ENCODE data around the gene CDH16.

CDH16 gene

DNA sequence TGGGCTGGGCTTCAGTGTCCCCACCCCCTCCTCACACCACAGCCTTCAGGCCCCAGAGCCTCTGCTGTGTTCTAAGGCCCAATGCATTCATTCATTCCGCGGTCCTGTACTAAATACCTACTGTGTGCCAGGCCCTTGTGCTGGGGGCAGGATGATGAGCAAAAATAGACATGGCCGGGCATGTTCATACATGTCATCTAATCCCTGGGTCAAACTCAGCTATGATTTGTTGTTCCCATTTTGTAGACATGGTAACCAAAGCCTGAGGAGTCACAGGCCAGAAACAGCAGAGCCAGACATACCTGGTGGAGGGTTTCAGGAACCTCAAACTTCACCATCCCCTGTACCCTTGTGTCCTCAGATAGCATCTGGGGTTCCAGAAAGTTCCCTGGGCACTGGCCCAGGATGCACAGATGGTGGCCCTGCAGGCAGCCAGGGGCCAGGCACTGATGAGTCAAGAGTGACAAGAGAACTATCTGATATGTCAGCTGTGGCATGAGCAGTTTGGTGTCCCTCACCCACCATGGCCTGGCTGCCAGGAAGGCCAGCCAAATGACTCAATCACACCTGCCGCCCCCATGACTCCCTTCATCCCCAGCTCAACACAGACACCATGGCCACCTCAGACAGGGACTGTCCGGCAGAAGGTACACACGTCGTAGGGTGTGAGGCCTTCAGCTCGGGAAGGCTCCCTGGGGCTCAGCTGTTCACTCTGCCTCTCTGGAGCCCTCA lies 9.4 kb upstream of the CDH16 start:
- DNase-seq (ENCODE audit: low read depth in 2 of 2): no peak

- DNase-seq (ENCODE audit: low read depth in 2 of 2): no peak
Measured at GRCh38 chr16:66926961-66927436, 8.3 kb upstream of the CDH16 start.

DNA sequence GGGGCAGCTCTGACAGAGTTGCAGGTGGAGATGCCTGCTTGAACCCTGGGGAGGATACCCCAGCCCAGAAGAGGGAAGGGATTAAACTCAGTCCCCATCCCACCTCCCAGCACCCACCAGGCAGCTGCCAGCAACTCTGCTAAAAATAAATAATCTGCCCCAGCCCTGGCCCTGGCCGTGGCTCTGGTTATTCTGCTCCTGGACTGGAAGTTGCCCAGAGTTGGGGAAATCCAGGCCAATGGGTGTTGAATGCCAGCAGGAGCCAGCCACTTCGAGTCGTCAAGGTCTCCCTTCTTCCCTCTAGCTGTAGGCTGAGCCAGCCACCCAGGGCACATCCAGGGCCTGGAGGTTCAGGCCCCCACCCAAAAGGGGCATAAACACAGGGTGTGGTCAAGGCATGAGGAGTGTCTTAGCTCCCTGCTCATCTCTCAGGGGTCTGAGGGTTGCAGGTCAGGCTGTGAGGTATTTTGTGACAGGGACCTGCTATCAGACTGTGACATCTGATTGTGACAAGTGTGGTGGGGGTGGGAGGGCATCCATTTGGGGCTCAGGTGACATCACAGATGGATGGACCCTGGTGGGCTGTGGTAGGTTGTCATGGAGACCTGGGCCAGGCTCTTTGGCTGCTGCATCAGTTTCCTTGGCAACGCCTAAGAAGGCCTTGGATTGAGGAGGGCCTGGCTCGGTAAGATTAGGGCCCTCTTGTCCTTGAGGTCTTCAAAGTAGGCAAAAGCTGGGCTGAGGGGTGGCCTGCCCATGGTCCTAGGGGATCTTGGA lies 7.7 kb upstream of the CDH16 start:
- no peak for DNase-seq (ENCODE audit: low read depth in 2 of 2)

GRCh38 chr16:66925322-66925840 lies 6.7 kb upstream of the CDH16 start, which contains the start of gene RRAD:
RRAD (minus strand) TSS chr16:66925535; CDS start chr16:66925179, 356 bp downstream.
- no peak for DNase-seq (ENCODE audit: low read depth in 2 of 2)

DNA sequence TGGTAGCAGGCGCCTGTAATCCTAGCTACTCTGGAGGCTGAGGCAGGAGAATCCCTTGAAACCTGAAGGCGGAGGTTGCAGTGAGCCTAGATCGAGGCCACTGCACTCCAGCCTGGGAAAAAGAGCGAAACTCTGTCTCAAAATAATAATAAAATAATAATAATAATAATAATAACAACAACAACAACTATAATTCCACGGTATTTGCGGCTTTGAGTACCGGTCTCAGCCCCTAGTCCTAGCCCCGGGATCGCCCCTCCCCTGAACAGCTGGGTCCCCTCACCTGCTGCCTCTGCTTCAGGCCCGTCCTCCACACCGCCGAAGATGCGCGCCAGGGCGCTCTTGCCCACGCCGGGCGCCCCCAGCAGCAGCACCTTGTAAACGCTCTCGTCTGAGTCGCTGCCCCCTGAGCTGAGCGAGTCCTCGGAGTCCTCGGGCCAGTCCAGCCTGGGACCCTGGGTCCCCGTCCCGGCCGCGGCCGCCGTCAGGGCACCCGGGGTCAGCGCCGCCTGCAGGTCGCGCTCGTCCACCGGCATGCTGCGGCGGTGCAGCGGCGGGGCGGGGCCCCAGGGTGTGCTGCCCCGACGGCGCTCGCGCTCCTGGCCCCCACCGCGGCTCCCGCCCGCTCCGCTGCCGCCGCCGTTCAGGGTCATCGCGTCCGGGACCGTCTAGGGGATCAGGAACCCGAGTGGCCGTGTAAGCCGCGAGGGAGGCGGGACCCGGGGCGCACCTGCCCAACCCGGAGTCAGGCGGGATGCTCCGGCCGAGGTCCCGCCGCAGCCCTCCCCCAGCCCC lies 6.0 kb upstream of the CDH16 start:
- DNase-seq (ENCODE audit: low read depth in 2 of 2): no peak

GRCh38 chr16:66923866-66924265 lies 5.2 kb upstream of the CDH16 start:
- DNase-seq (ENCODE audit: low read depth in 2 of 2): no peak

DNA sequence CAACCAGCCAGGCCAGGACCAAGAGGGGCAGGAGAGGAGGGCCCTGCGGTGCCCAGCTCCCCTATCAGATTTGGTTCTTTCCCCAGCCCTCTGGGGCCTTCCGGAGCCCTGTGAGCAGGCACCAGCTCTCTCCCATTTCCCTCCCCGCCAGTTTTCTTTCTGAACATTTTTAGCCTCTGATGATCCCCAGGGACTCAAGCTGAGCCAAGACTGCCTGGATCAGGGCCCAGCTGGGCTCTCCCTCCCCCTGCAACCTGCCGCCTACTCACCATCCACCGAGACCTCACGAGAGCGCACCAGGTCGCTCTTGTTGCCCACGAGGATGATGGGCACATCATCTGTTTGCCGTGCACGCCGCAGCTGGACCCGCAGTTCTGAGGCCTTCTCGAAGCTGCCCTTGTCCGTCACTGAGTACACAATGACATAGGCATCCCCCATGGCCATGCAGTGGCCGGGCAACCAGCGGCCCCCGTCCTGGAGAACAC lies 4.6 kb upstream of the CDH16 start:
- no peak for DNase-seq (ENCODE audit: low read depth in 2 of 2)

DNA sequence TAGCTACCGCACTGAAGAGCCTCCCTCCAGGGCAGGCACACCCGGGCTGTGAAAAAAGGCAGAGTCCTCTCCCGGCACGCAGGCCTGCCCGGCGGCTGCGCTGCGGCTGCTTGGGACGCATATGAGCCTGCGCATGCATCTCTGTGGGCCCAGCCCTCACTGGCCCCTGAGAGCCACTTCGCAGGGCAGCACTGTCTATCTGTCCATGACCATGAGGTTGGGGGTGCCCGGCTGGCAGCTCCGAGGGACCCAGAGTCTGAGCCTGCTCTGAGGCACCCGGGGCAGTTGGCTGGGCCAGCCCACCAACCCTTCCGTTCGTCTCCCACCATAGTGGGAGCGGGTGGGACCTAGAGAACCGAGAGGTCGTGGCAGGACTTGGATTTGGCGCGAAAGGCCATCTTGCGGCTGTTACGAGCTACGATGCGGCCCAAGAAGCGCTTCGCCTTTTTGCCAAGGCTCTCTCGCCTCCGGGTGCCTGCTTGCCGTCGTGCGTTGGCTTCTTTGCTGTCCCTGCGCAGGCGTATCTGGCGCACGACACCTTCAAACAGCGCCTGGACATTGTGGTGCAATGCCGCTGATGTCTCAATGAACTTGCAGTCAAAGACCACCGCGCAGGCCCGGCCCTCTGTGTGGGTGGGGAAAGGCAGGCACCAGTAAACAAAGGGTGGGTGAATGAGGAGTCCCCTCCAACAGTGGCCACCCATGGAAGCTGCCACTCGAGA lies 3.2 kb upstream of the CDH16 start:
- DNase-seq (ENCODE audit: low read depth in 2 of 2): no peak

GRCh38 chr16:66920924-66921680 lies 2.4 kb upstream of the CDH16 start:
- no peak for DNase-seq (ENCODE audit: low read depth in 2 of 2)

DNA sequence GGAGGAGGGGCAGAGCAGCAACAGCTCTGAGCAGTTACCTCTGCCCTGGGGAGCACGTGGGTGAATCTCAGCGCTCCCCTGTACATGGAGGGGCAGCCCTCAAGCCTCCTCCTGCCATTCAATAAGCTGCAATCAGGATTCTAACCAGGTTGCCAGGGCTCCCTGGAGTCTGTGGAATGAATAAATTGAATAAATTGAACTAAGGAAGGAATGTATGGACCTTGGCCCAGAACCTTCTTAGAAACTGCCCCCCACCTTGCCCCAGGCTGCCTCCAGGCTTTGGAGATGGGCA lies 1.6 kb upstream of the CDH16 start:
- no peak for DNase-seq (ENCODE audit: low read depth in 2 of 2)

- no peak for DNase-seq (ENCODE audit: low read depth in 2 of 2)
Measured at GRCh38 chr16:66919569-66920298, 1.0 kb upstream of the CDH16 start.

DNA sequence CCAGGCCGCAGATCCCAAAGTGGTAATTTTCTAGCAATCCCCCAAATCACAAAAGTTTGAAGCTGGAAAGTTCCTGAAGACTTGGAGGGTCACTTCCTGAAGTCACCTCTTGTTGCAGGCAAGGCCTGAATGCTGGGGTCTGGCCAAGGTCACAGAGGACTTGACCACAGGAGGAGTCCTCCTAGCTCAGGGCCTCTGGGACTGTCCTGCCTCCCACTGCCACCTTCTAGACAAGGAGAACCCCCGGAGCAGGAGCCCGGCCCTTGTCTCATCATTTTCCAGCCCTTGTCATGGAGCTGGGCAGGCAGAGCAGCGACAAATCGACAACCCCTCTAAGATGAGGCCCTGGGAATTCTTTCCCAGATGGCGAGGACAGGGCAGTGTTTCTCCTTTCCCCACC lies 330 bp downstream of the CDH16 start:
- DNase-seq (ENCODE audit: low read depth in 2 of 2): no peak

DNA sequence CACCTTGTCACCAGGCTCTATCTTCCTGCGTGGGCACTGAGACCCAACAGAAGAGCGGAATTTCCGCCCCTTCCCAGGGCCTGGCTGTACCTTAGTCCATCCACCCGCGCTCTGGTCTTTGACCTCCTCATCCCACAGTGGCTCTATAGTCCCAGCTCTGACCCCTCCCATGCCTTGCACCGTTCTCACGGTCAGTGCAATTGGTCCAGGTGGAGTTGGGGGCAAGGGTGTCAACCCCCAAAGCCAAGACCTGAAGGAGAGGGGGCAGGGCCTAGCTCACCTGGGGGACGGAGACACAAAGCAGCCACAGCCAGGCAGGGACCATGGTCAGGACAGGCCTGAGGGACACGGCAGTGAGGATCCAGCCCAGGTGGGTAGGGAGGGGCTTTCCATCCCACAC lies 944 bp downstream of the CDH16 start:
- no peak for DNase-seq (ENCODE audit: low read depth in 2 of 2)

- no peak for DNase-seq (ENCODE audit: low read depth in 2 of 2)
Measured at GRCh38 chr16:66916518-66916917, 2.2 kb downstream of the CDH16 start.

DNA sequence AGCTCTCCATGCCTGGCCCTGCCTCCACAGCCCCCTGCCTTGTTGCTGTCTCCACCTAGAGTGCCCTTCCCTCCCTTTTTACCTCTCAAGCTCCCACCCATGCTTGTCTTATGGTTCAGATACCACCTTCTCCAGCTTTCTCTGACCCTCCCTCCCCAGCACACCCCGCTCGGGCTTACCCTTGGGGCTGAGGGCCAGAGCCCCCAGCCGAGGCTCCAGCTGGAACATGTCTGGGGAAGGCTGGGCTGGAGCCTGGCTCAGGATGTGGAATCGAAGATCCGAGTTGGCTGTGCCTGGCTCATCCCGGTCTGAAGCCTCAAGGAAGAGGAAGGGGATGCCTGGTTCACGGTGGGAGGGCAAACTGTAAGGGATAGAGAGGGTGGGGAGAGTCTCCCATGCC lies 3.6 kb downstream of the CDH16 start:
- DNase-seq (ENCODE audit: low read depth in 2 of 2): no peak

DNA sequence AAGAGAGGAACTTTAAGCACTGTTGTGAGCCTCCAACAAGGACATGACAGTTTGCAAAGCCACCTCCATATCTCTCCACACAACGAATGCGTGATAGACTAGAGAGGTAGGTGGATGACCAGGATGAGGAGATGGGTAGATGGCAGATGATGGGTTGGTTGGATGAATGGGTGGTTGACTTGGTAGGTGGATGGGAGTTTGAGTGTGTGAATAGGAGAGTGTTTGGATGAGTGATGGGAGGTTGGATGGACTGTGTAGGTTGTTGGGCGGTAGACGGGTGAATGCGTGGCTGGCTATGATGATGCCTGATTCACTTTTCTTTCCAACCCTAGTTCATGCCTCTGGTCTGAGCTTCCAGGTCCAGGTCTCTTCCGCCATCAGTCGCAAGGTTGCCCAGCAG lies 4.1 kb downstream of the CDH16 start:
- no peak for DNase-seq (ENCODE audit: low read depth in 2 of 2)

- no peak for DNase-seq (ENCODE audit: low read depth in 2 of 2)
Measured at GRCh38 chr16:66913711-66914110, 5.0 kb downstream of the CDH16 start.

- DNase-seq (ENCODE audit: low read depth in 2 of 2): no peak
Measured at GRCh38 chr16:66913081-66913480, 5.6 kb downstream of the CDH16 start.

GRCh38 chr16:66911801-66912200 lies 6.9 kb downstream of the CDH16 start:
- DNase-seq (ENCODE audit: low read depth in 2 of 2): no peak

DNA sequence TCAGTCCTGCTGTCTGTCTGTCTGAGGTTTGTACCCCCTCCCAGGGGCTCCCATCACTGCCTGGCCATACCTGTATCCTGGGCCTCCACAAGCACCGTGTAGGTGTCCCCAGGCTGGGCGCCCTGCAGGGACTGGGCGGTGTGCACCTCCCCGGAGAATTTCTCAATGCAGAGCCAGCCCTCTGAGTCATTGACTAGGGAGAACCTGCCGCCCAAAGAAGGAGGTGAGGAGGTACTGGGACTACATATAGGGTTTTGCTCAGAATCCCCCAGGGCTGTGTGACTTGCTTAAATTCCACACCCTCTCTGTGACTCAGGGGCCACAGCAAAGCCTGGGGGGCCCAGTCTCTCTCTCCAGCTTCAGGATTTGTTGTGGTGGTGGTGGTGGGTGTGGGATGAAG lies 7.6 kb downstream of the CDH16 start:
- DNase-seq (ENCODE audit: low read depth in 2 of 2): no peak

Measured in stimulated activated CD4-positive, alpha-beta T cell treated with anti-CD3 and anti-CD28 coated beads, Interleukin-12 subunit alpha, Interleukin-12 subunit beta, amount 100 ng/mL, for 24 hours (primary cell).